ENCODE measurements around the gene SARDH. TPM values are rescaled to one million over a fixed set of nuclear protein-coding genes. Genes with fewer than 3 reads are reported as not detected.

The SARDH gene
- total and polyA plus RNA-seq, 9 of the 15 experiments (the other 6 are each of a cell fraction or from before 2014, with no cell fraction given), result 0.14 TPM; not detected in 8

DNA sequence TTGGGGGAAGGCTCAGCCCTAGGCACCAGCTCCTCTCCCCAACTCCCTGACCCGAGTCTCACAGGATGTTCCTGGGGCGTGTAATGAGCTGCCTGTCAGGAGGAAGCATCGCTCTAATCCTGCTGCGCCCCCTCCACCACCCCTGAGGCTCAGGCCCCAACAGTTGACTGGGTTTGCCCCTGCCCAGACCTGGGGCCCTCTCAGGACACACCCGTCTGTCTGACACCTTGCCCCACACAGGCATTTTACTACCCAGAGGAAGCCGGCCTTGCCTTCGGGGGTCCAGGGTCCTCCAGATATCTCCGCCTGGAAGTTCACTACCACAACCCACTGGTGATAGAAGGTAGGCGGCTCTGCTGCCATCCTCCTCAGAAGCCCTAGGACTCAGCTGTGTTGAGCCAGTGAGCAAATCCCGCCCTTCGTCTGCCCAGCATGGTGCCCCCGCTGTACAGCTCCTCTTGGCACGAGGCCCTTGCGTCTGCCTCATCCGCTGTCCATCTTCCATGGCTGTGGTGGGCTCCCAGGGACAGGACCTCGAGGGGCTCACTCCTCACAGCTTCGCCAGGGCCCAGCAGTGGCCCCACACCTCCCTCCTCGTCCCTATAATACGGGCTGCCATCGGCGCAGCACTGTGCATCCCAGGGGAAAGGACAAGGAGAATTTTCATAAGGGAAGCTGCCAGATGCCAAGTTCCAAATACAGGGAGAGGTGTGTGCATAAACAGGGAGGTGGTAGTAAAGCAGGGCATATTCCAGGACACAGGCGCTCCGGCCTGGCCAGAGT, 94.0 kb downstream of the SARDH start:
- no TSS peak for BruUV-seq (replicated peaks)
- FAIRE-seq (no peak), ATAC-seq (no peak), DNase-seq (ENCODE audit: extremely low read depth in 1 of 4, low spot score in 3 of 4) (no peak)
- intact Hi-C loops (cut with micrococcal nuclease) (no loop called here), in situ Hi-C loops (cut with MboI) (no loop called here)
- POLR2A ChIA-PET, result interaction anchor here (0.6 to 1.4 kb wide), 4 partner anchors 8 to 300 kb away, joined by 3 read pairs; partner anchors contain the start of gene DBH
- Histone ChIP-seq H3K27ac (ENCODE audit: extremely low read depth, low read depth, low read length) (no peak overlapping the region), H3K27me3 (ENCODE audit: control insufficient read depth in 2 of 2, insufficient read depth in 2 of 2, low read length in 2 of 2) (peaks cover 18 to 81% of the 10 kb centered on the region in 2 experiments; a peak in 4 of 5 replicates), H3K9me1 (ENCODE audit: control insufficient read depth, insufficient read depth, low read length) (peaks cover 3% of the 10 kb centered on the region), H4K20me1 (replicated peaks; ENCODE audit: control insufficient read depth, insufficient read depth, low read length) (peaks cover 16% of the 10 kb centered on the region), H3K4me2 (ENCODE audit: insufficient read depth, low read length) (no peak overlapping the region), H3K4me3 (no peak overlapping the region), H3K79me2 (ENCODE audit: control insufficient read depth, insufficient read depth, low read length) (no peaks in the 10 kb centered on the region), H3K9ac (ENCODE audit: insufficient read depth in 1 of 2, low read depth in 2 of 2, low read length in 2 of 2) (no peak overlapping the region), H3K9me3 (replicated peaks; ENCODE audit: control insufficient read depth, insufficient read depth, low read depth, low read length) (no peaks in the 10 kb centered on the region), H3K4me1 (replicated peaks in 1 of 2; ENCODE audit: control insufficient read depth in 2 of 2, insufficient read depth in 2 of 2, low read length in 2 of 2) (no peaks in the 10 kb centered on the region), H2AFZ (ENCODE audit: low read depth, low read length) (no peak overlapping the region), H3K36me3 (ENCODE audit: control insufficient read depth, insufficient read depth, low read length) (no peaks in the 10 kb centered on the region)
- CTCF ChIA-PET (ENCODE audit: low intra/inter-chr PET ratio), result no interaction called here
- 2% methylated on average over 21 of the region's 23 CpGs for WGBS (ENCODE audit: insufficient coverage, low coverage, missing lambda C conversion rate)
- TF ChIP-seq NCOA4 (IDR thresholded peaks at IDR 0.05; ENCODE audit: partially characterized antibody) (no peak), ARNT (IDR thresholded peaks at IDR 0.05) (no peak), ERF (CRISPR knock-in tag; IDR thresholded peaks at IDR 0.05) (no peak), KHSRP (IDR thresholded peaks at IDR 0.05) (no peak), ZNF695 (CRISPR knock-in tag; IDR thresholded peaks at IDR 0.05) (no peak), PHB (CRISPR knock-in tag; IDR thresholded peaks at IDR 0.05) (no peak), ZFP1 (CRISPR knock-in tag; IDR thresholded peaks at IDR 0.05) (no peak), HMG20B (CRISPR knock-in tag; IDR thresholded peaks at IDR 0.05) (no peak), RFX1 (IDR thresholded peaks at IDR 0.05) (no peak)
